SU-DHL-6 (cell line): Measurements from ENCODE around the gene CACNA1G.

Experiments used
- H2AFZ ChIP-seq: fragments of 200-600 bp; sonication (generic); 2 replicates; pipeline ENCODE4 v1.6.1; 2014; ENCODE audit warnings: low read depth, mild to moderate bottlenecking, moderate library complexity, mixed read lengths, antibody characterized with exemption, low read length; ENCODE audit not compliant: severe bottlenecking
- H3F3A ChIP-seq: fragments of 200-600 bp; shearing (Covaris generic); 2 replicates; pipeline ENCODE4 v1.6.0; 2016; ENCODE audit warnings: antibody characterized with exemption, mild to moderate bottlenecking; ENCODE audit not compliant: insufficient read depth
- H3K27ac ChIP-seq: fragments of 200-600 bp; sonication (generic); 2 replicates; pipeline ENCODE4 v1.5.1; 2016; ENCODE audit warnings: low read depth, mild to moderate bottlenecking, low read length, moderate library complexity, mixed read lengths
- H3K27me3 ChIP-seq: fragments of 200-600 bp; sonication (generic), shearing (Covaris generic); 2 replicates; pipeline ENCODE4 v1.6.0; 2014; ENCODE audit warnings: mild to moderate bottlenecking, low read length
- H3K36me3 ChIP-seq: fragments of 200-600 bp; sonication (generic); 2 replicates; pipeline ENCODE4 v1.6.1; 2014; ENCODE audit warnings: mild to moderate bottlenecking, low read length, mixed read lengths
- H3K4me2 ChIP-seq: fragments of 300-600, 200-600 bp; shearing (Covaris generic), sonication (generic); 2 replicates; pipeline ENCODE4 v1.6.0; 2014; ENCODE audit warnings: low read length, low read depth, mild to moderate bottlenecking; ENCODE audit not compliant: poor library complexity, severe bottlenecking
- H3K4me3 ChIP-seq: fragments of 200-600 bp; sonication (generic); 2 replicates; pipeline ENCODE4 v1.5.1; 2014; ENCODE audit warnings: antibody characterized with exemption, low read length, mild to moderate bottlenecking, mixed read lengths; ENCODE audit not compliant: insufficient read depth, poor library complexity, severe bottlenecking
- H3K79me2 ChIP-seq: fragments of 200-600 bp; sonication (generic); 2 replicates; pipeline ENCODE4 v1.6.1; 2014; ENCODE audit warnings: mild to moderate bottlenecking, low read length, moderate library complexity; ENCODE audit not compliant: insufficient read depth
- H3K9ac ChIP-seq: fragments of 200-600 bp; sonication (generic); 2 replicates; pipeline ENCODE4 v1.7.0; 2014; ENCODE audit warnings: mild to moderate bottlenecking, low read length
- H3K9me2 ChIP-seq: fragments of 200-600 bp; sonication (generic); replicated peaks from 2 replicates; pipeline ENCODE4 v1.6.1; 2014; ENCODE audit warnings: low read length; ENCODE audit not compliant: insufficient read depth
- H3K9me3 ChIP-seq: fragments of 200-600 bp; sonication (generic); 2 replicates; pipeline ENCODE4 v1.6.1; 2014; ENCODE audit warnings: low read length, mixed read lengths; ENCODE audit not compliant: insufficient read depth
- H4K20me1 ChIP-seq: fragments of 200-600 bp; sonication (generic); 2 replicates; pipeline ENCODE4 v1.6.1; 2014; ENCODE audit warnings: low read depth, mild to moderate bottlenecking, antibody characterized with exemption, low read length, moderate library complexity, mixed read lengths
- EZH2phosphoT487 ChIP-seq: fragments of 200-600 bp; sonication (generic), shearing (Covaris generic); conservative IDR thresholded peaks from 2 replicates; pipeline ENCODE4 v1.6.1; 2018; ENCODE audit warnings: mild to moderate bottlenecking, antibody characterized with exemption, low read length, moderate library complexity, mixed read lengths
- TF ChIP-seq, protein P1 (sequence below): fragments of 200-600 bp; sonication (generic); IDR thresholded peaks from one replicate; pipeline ENCODE4 v1.5.1; 2017; ENCODE audit warnings: antibody characterized with exemption, mild to moderate bottlenecking, low read length, moderate library complexity; ENCODE audit not compliant: insufficient read depth, poor library complexity, severe bottlenecking

The CACNA1G gene

GRCh38 chr17:50630524-50631194 lies 70.1 kb downstream of the CACNA1G start:
- Histone ChIP-seq H3K27me3 (no peaks in the 10 kb centered on the region), H3K9me2 (no peaks in the 10 kb centered on the region), H3K36me3 (no peaks in the 10 kb centered on the region), H3K79me2 (no peaks in the 10 kb centered on the region), H3K9ac (no peak overlapping the region), H4K20me1 (no peaks in the 10 kb centered on the region), H2AFZ (no peak overlapping the region), H3K9me3 (no peaks in the 10 kb centered on the region), H3K4me3 (no peak overlapping the region), H3K27ac (no peak overlapping the region), H3K4me2 (no peak overlapping the region), H3F3A (no peaks in the 10 kb centered on the region)
- no peak for TF ChIP-seq EZH2phosphoT487
- TF ChIP-seq, protein P1, sequence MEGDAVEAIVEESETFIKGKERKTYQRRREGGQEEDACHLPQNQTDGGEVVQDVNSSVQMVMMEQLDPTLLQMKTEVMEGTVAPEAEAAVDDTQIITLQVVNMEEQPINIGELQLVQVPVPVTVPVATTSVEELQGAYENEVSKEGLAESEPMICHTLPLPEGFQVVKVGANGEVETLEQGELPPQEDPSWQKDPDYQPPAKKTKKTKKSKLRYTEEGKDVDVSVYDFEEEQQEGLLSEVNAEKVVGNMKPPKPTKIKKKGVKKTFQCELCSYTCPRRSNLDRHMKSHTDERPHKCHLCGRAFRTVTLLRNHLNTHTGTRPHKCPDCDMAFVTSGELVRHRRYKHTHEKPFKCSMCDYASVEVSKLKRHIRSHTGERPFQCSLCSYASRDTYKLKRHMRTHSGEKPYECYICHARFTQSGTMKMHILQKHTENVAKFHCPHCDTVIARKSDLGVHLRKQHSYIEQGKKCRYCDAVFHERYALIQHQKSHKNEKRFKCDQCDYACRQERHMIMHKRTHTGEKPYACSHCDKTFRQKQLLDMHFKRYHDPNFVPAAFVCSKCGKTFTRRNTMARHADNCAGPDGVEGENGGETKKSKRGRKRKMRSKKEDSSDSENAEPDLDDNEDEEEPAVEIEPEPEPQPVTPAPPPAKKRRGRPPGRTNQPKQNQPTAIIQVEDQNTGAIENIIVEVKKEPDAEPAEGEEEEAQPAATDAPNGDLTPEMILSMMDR = peak; percentile 75

DNA sequence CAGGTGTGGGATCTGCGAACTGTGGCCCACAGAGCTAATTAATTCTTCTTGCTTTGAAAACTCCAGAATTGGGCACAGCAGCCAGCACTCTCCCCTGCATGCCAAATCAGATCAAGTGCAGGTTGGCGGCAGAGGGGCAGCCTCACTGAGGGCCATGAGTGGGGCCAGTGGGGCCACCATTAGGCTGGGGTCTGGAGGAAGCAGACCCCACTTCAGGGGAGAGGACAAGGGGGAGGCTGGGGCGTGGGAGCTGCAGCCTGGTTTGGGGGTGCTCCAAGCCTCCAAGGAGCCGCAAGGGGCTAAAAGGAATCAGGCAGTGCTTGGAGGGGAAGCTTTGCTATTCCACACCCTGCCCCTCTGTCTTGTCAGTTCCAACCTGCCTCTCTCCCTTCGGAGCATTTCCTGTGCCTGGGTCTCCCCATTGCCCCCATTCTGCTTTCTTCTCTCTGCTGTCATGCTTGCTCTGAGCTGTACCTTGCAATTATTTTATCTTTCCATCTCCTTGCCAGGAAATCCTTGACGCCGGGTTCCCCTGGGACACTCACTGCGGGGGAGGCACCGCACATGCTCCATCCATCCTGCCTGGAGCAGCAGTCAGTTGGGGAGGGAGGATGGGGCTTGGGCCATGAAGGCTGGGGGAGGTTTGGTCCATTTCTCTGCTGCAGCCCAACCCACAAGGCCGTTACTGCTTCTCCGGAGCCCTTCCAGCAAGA lies 70.8 kb downstream of the CACNA1G start:
- Histone ChIP-seq H3K36me3 (no peaks in the 10 kb centered on the region), H3K27ac (no peak overlapping the region), H4K20me1 (no peaks in the 10 kb centered on the region), H3K4me2 (no peak overlapping the region), H3K79me2 (no peaks in the 10 kb centered on the region), H3F3A (no peaks in the 10 kb centered on the region), H2AFZ (no peak overlapping the region), H3K9me3 (no peaks in the 10 kb centered on the region), H3K9ac (no peak overlapping the region), H3K27me3 (no peaks in the 10 kb centered on the region), H3K4me3 (no peak overlapping the region), H3K9me2 (no peaks in the 10 kb centered on the region)
- no peak for TF ChIP-seq EZH2phosphoT487
- TF ChIP-seq, protein P1 = no peak

DNA sequence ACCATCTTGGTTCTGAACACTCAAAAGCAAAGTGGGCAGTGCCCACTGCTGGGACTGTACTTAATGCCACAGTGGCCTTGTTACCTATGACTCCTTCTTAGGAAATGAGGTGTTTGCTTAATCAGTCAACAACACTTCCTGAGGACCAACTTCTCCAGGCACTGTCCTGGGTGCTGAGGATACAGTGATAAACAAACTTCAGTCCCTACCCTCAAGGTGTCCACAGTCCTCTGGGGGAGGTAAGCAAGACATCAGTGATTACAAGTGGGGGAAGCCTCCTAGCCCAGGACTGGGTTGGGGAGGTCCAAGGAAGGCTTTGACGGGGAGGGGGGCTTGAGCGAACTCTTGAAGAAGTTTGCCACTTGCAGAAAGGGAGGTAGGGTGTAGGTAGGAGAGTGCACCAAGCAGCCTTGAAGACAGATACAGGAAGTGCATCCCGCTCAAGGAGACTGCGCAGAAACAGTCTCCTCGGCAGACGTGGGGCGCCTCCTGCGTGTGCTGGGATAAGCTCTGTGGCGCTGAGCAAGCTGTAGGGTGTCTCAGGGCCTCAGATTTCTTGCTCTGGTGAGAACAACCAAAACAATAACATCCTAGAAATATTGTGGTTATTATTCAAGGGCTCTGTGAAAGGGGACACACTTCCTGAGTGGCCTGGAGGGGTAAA lies 71.5 kb downstream of the CACNA1G start:
- no peaks in the 10 kb centered on the region for H4K20me1 ChIP-seq
- H3K36me3 ChIP-seq = no peaks in the 10 kb centered on the region
- H3K27me3 ChIP-seq = no peaks in the 10 kb centered on the region
- H3K9ac ChIP-seq = no peak overlapping the region
- no peak overlapping the region for H3K4me3 ChIP-seq
- H3K9me3 ChIP-seq = no peaks in the 10 kb centered on the region
- H3F3A ChIP-seq = no peaks in the 10 kb centered on the region
- H3K4me2 ChIP-seq = no peak overlapping the region
- no peak for TF ChIP-seq EZH2phosphoT487
- TF ChIP-seq, protein P1 = no peak
- no peaks in the 10 kb centered on the region for H3K79me2 ChIP-seq
- no peak overlapping the region for H3K27ac ChIP-seq
- H3K9me2 ChIP-seq = no peaks in the 10 kb centered on the region
- no peak overlapping the region for H2AFZ ChIP-seq
